HL-60 (cell line): Measurements from ENCODE around the gene CACNA2D3.

Source experiments
- DNase-seq, 2 experiments: peaks; one replicate each; pipeline ENCODE4 v3.0.0-alpha.2; 2010 to 2020; ENCODE audit warnings: low read depth in 1 of 2, low spot score in 1 of 2
- H3K27ac ChIP-seq: fragments of 250-450 bp; sonication (Bioruptor Pico); replicated peaks from 2 replicates; pipeline ENCODE4 v1.5.1; 2020; ENCODE audit warnings: mild to moderate bottlenecking, moderate library complexity
- H3K27me3 ChIP-seq: fragments of 250-450 bp; sonication (Bioruptor Pico); 2 replicates; pipeline ENCODE4 v1.5.1; 2021; ENCODE audit warnings: mild to moderate bottlenecking, moderate library complexity; ENCODE audit not compliant: insufficient read depth, poor library complexity, severe bottlenecking
- H3K4me3 ChIP-seq: replicated peaks from 2 replicates; pipeline ENCODE4 v1.5.1; 2011; ENCODE audit warnings: mild to moderate bottlenecking, control low read depth, low read length; ENCODE audit not compliant: insufficient read depth
- CTCF ChIP-seq: IDR thresholded peaks from one replicate; pipeline ENCODE4 v1.5.1; 2011; ENCODE audit warnings: low read length, control low read depth, inconsistent platforms; ENCODE audit not compliant: insufficient read depth
- GABPA ChIP-seq: IDR thresholded peaks from 2 replicates; pipeline ENCODE4 v1.6.1; 2012; ENCODE audit warnings: low read depth
- POLR2AphosphoS5 ChIP-seq: IDR thresholded peaks from 2 replicates; pipeline ENCODE4 v1.6.1; 2012; ENCODE audit warnings: low read depth
- REST ChIP-seq: IDR thresholded peaks from 2 replicates; pipeline ENCODE4 v1.6.1; 2012; ENCODE audit warnings: low read depth; ENCODE audit not compliant: insufficient replicate concordance
- SPI1 ChIP-seq: IDR thresholded peaks from 2 replicates; pipeline ENCODE4 v1.6.1; 2012; ENCODE audit warnings: low read depth, mild to moderate bottlenecking, borderline replicate concordance

Gene CACNA2D3

GRCh38 chr3:55000546-55000945, 878.2 kb downstream of the CACNA2D3 start:
- no peak for DNase-seq
- no peaks in the 10 kb centered on the region for H3K27me3 ChIP-seq
- TF ChIP-seq SPI1: no peak
- no peak for TF ChIP-seq CTCF
- no peak for TF ChIP-seq POLR2AphosphoS5
- TF ChIP-seq GABPA: no peak
- TF ChIP-seq REST: no peak
- no peak overlapping the region for H3K4me3 ChIP-seq
- no peak overlapping the region for H3K27ac ChIP-seq

DNA sequence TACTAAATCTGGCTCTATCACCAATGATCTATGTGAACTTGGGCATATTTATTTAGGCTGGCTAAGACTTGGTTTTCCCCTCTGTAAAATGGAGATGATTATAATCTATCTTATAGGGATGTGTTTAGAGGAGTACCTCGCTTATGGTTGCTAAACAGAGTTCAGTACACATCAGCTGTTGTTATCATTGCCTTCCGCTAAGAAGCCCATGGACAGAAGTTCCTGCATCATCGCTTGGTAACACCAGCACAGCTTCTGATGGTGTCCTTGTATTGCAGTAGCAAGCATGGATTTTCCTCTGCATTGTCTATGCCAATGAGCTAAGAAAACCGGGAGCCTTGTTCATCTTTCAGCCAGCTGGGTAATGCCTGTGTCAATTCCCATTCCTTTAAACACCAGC, 878.6 kb downstream of the CACNA2D3 start:
- Histone ChIP-seq H3K4me3 (no peak overlapping the region), H3K27ac (no peak overlapping the region), H3K27me3 (no peaks in the 10 kb centered on the region)
- DNase-seq: no peak
- TF ChIP-seq SPI1 (no peak), POLR2AphosphoS5 (no peak), GABPA (no peak), REST (no peak)

DNA sequence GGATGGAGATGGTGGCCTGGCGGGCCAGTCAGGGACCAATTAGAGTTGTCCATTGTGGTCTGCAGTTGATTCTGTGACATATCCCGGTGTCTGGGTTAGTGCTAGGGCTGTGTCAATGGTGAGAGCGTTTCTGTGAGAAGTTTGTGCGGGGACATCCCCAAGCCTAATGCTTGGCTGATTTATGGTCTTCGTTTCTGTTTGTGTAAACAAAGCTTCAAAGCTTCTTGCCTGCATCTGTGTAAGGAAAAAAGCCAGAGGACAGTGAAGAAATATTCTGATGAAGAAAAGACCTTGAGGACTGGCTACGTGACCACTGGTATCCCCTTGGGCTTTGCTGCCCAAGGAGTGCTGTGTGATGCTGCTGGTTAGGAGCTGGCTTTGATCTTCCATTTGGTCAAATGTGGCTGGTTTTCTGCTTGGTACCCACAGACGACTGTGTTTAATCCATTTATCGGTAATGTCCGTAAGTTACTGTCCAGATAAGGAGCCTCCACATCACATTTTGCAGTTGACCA, 880.1 kb downstream of the CACNA2D3 start:
- H3K27ac ChIP-seq: no peak overlapping the region
- H3K27me3 ChIP-seq: no peaks in the 10 kb centered on the region
- DNase-seq: no peak
- H3K4me3 ChIP-seq: no peak overlapping the region
- TF ChIP-seq CTCF (no peak), REST (no peak), SPI1 (no peak), POLR2AphosphoS5 (no peak), GABPA (no peak)
